ENCODE results near the gene TLN1. TPM values are rescaled to one million over a fixed set of nuclear protein-coding genes. Genes with fewer than 3 reads are reported as not detected.

The TLN1 gene
- total RNA-seq, 1 experiment from 2014 or later = 347 TPM

DNA sequence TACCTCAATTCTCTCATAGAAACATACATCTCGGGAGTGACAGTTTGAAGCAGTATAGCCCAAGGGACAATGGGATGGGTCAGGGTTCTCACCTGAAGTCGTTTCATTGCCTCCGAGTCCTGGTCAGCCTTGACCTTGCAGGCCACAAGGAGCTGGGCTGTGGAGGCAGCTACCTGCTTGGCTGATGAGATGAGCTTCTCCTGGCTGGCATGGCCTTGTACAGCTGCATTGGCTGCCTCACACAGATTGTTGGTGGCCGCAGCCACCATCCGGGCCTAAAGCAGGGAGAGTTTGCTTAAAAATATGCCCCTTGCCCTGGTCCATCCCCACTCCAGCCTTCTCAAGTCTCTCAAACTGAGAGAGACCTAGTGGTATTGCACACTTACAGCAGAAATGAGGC, 33.8 kb downstream of the TLN1 start:
- ATAC-seq (no peak), DNase-seq (ENCODE audit: low read depth, low spot score) (no peak)
- in situ Hi-C loops (cut with HindIII; ENCODE audit: low pct_unique_long_range_greater_than_20kb, low sequenced_read_pairs) = no loop called here
- POLR2A ChIA-PET = no interaction called here
- Histone ChIP-seq H3K36me3 (ENCODE audit: control insufficient read depth, insufficient read depth, low read length) (peaks cover 15% of the 10 kb centered on the region; the same call in 1 of the 2 replicates), H3K27me3 (ENCODE audit: control insufficient read depth, insufficient read depth, low read length) (no peaks in the 10 kb centered on the region), H3K27ac (ENCODE audit: low read length) (no peak overlapping the region), H3K4me3 (ENCODE audit: low read depth in 2 of 2, low read length in 2 of 2) (no peak overlapping the region), H3K9me3 (ENCODE audit: control insufficient read depth, insufficient read depth, low read depth, low read length) (no peaks in the 10 kb centered on the region), H3K4me1 (ENCODE audit: control insufficient read depth, insufficient read depth, low read length) (no peaks in the 10 kb centered on the region)
- CTCF ChIA-PET = interaction anchor here (1.1 kb wide), 1 partner anchor 37 kb away, joined by 3 read pairs; no protein-coding TSS in a partner anchor
- intact Hi-C loops (cut with micrococcal nuclease; ENCODE audit: unreplicated experiment) = no loop called here
- no peak for TF ChIP-seq POLR2AphosphoS5 (IDR thresholded peaks at IDR 0.05; ENCODE audit: low read depth, low read length)
- no peak for TF ChIP-seq SIN3A (IDR thresholded peaks at IDR 0.05; ENCODE audit: borderline replicate concordance, insufficient read depth, low read depth, low read length)
- TF ChIP-seq, protein P1, sequence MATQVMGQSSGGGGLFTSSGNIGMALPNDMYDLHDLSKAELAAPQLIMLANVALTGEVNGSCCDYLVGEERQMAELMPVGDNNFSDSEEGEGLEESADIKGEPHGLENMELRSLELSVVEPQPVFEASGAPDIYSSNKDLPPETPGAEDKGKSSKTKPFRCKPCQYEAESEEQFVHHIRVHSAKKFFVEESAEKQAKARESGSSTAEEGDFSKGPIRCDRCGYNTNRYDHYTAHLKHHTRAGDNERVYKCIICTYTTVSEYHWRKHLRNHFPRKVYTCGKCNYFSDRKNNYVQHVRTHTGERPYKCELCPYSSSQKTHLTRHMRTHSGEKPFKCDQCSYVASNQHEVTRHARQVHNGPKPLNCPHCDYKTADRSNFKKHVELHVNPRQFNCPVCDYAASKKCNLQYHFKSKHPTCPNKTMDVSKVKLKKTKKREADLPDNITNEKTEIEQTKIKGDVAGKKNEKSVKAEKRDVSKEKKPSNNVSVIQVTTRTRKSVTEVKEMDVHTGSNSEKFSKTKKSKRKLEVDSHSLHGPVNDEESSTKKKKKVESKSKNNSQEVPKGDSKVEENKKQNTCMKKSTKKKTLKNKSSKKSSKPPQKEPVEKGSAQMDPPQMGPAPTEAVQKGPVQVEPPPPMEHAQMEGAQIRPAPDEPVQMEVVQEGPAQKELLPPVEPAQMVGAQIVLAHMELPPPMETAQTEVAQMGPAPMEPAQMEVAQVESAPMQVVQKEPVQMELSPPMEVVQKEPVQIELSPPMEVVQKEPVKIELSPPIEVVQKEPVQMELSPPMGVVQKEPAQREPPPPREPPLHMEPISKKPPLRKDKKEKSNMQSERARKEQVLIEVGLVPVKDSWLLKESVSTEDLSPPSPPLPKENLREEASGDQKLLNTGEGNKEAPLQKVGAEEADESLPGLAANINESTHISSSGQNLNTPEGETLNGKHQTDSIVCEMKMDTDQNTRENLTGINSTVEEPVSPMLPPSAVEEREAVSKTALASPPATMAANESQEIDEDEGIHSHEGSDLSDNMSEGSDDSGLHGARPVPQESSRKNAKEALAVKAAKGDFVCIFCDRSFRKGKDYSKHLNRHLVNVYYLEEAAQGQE (IDR thresholded peaks at IDR 0.05; ENCODE audit: insufficient read depth in 1 of 2, low read depth in 2 of 2, low read length in 1 of 2) = no peak
- TF ChIP-seq TCF7L2 (IDR thresholded peaks at IDR 0.05; ENCODE audit: low read depth, low read length) = no peak
- TF ChIP-seq, protein P2, sequence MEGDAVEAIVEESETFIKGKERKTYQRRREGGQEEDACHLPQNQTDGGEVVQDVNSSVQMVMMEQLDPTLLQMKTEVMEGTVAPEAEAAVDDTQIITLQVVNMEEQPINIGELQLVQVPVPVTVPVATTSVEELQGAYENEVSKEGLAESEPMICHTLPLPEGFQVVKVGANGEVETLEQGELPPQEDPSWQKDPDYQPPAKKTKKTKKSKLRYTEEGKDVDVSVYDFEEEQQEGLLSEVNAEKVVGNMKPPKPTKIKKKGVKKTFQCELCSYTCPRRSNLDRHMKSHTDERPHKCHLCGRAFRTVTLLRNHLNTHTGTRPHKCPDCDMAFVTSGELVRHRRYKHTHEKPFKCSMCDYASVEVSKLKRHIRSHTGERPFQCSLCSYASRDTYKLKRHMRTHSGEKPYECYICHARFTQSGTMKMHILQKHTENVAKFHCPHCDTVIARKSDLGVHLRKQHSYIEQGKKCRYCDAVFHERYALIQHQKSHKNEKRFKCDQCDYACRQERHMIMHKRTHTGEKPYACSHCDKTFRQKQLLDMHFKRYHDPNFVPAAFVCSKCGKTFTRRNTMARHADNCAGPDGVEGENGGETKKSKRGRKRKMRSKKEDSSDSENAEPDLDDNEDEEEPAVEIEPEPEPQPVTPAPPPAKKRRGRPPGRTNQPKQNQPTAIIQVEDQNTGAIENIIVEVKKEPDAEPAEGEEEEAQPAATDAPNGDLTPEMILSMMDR (IDR thresholded peaks at IDR 0.05) = no peak
- no TSS peak for BruUV-seq (replicated peaks)

DNA sequence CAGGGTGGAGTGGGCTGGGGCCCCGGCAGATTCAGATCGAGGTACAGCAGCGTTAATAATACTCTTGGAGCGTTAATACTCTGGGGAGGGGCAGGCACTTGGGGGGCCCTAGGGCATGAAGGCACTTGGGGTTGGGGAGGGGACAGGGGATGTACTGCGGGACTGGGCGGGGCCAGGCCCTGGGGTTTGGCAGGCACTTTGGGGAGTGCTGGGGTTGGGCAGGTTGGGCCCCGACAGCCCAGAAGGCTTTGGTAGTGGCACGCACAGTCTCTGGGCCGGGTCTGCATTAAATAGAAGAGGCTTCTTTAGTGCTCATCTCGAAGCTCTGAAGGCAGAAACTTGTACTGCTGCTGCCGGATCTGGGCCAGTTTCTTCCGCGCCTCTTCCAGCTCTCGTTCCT, 34.5 kb downstream of the TLN1 start:
- CTCF ChIA-PET = interaction anchor here (0.9 to 2.5 kb wide), 6 partner anchors 7 to 37 kb away, joined by 3 to 17 read pairs (median 8); partner anchors contain the start of genes CREB3 and TLN1
- H3K4me3 ChIP-seq (ENCODE audit: low read depth in 2 of 2, low read length in 2 of 2) = no peak overlapping the region
- H3K9me3 ChIP-seq (ENCODE audit: control insufficient read depth, insufficient read depth, low read depth, low read length) = no peaks in the 10 kb centered on the region
- in situ Hi-C loops (cut with HindIII; ENCODE audit: low pct_unique_long_range_greater_than_20kb, low sequenced_read_pairs) (no loop called here), intact Hi-C loops (cut with micrococcal nuclease; ENCODE audit: unreplicated experiment) (no loop called here)
- no peak overlapping the region for H3K27ac ChIP-seq (ENCODE audit: low read length)
- POLR2A ChIA-PET = no interaction called here
- TF ChIP-seq, protein P1 (IDR thresholded peaks at IDR 0.05; ENCODE audit: insufficient read depth in 1 of 2, low read depth in 2 of 2, low read length in 1 of 2) = no peak
- no peak for TF ChIP-seq TCF7L2 (IDR thresholded peaks at IDR 0.05; ENCODE audit: low read depth, low read length)
- TF ChIP-seq POLR2AphosphoS5 (IDR thresholded peaks at IDR 0.05; ENCODE audit: low read depth, low read length) = no peak
- TF ChIP-seq, protein P2 (IDR thresholded peaks at IDR 0.05) = no peak
- no peak for TF ChIP-seq SIN3A (IDR thresholded peaks at IDR 0.05; ENCODE audit: borderline replicate concordance, insufficient read depth, low read depth, low read length)
- ATAC-seq (no peak), DNase-seq (ENCODE audit: low read depth, low spot score) (no peak)
- H3K4me1 ChIP-seq (ENCODE audit: control insufficient read depth, insufficient read depth, low read length) = no peaks in the 10 kb centered on the region
- TSS peak; percentile 97 for BruUV-seq (replicated peaks)
- H3K36me3 ChIP-seq (ENCODE audit: control insufficient read depth, insufficient read depth, low read length) = 0 out of 2 replicates have a peak, but pooled peaks cover 15% of the 10 kb centered on the region
- no peaks in the 10 kb centered on the region for H3K27me3 ChIP-seq (ENCODE audit: control insufficient read depth, insufficient read depth, low read length)

Data from Panc1 (cell line).